IPS-18a (cell line): ENCODE results near the gene MXD1.
"Not testable (repeated sequence)": the region's sequence is repeated elsewhere in the genome, so short reads cannot be mapped to it uniquely, and the experiment has no call there.

ENCODE experiments used
- H3K27ac ChIP-seq: one replicate; pipeline ENCODE4 v1.5.1; 2013; ENCODE audit warnings: low read length
- H3K27me3 ChIP-seq: one replicate; pipeline ENCODE4 v1.6.1; 2013; ENCODE audit warnings: mild to moderate bottlenecking, low read length; ENCODE audit not compliant: control insufficient read depth, insufficient read depth
- H3K36me3 ChIP-seq: one replicate; pipeline ENCODE4 v1.6.1; 2013; ENCODE audit warnings: low read depth, low read length; ENCODE audit not compliant: control insufficient read depth
- H3K4me1 ChIP-seq: one replicate; pipeline ENCODE4 v1.6.1; 2013; ENCODE audit warnings: low read depth, low read length; ENCODE audit not compliant: control insufficient read depth
- H3K4me3 ChIP-seq: one replicate; pipeline ENCODE4 v1.5.1; 2013; ENCODE audit warnings: low read length
- H3K9ac ChIP-seq: one replicate; pipeline ENCODE4 v1.6.1; 2013; ENCODE audit warnings: mild to moderate bottlenecking, low read length, moderate library complexity
- H3K9me3 ChIP-seq: one replicate; pipeline ENCODE4 v1.6.1; 2013; ENCODE audit warnings: low read depth, low read length; ENCODE audit not compliant: control insufficient read depth

MXD1 gene, protein sequence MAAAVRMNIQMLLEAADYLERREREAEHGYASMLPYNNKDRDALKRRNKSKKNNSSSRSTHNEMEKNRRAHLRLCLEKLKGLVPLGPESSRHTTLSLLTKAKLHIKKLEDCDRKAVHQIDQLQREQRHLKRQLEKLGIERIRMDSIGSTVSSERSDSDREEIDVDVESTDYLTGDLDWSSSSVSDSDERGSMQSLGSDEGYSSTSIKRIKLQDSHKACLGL

DNA sequence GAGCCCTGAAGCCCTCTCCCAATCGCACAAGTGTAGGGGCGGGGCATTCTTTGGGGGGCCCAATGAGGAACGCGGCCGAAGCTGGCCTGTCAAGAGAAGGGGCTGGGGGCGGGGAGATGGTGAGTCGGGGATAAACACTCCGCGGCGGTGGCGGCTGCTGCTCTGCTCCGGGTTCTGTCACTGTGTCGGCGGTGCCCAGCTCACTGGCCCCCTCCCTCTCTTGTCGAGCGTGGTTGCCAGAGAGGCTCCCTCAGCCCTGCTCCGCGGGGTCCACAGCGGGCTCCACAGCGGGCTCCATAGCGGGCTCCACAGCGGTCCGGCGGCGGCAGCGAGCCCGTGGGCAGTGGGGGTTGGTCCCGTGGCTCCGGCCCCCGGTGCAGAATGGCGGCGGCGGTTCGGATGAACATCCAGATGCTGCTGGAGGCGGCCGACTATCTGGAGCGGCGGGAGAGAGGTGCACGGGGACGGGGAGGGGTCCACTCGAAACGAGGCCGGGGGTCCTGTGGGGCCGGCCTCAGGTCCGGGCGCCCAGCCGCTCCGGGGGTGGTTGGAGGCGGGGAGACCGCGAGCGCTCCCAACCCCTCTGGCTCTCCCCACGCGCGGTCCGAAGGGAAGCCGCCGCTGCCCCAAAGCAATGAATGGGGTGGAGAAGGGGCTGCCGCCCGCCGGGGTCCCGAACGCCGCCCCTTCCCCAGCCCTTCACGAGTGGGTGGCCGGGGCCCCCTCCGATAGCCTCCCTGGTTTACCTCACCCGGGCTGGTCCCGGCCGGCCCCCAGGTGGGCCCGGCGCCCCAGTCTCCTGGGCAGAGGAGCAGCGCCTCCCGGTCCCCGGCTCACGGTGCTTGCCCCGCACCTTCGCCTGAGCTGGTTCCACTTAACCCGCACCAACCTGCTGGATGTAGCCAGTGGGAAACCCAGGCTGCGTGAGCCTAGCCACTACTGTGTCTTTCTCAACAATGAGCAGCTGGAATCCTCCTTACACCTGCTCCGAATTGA is at the start of gene MXD1:
Gene MXD1, plus strand, starts transcription at position 160 of the 996 bp plus-strand sequence. Its CDS starts 222 bp downstream, at position 382.
- Histone ChIP-seq H3K27me3 (peaks cover 8% of the 10 kb centered on the region), H3K36me3 (no peaks in the 10 kb centered on the region), H3K4me1 (no peaks in the 10 kb centered on the region), H3K9ac (peak within 1 kb of the TSS; percentile 97), H3K4me3 (peak within 1 kb of the TSS; percentile 72), H3K9me3 (no peaks in the 10 kb centered on the region), H3K27ac (peak within 1 kb of the TSS; percentile 90)

GRCh38 chr2:69888451-69888850 is 26.5 kb upstream of the MXD1 start:
- no peaks in the 10 kb centered on the region for H3K27me3 ChIP-seq

GRCh38 chr2:69889302-69889701 is 25.6 kb upstream of the MXD1 start:
- H3K36me3 ChIP-seq = no peaks in the 10 kb centered on the region
- H3K27me3 ChIP-seq = no peaks in the 10 kb centered on the region
- H3K9ac ChIP-seq = no peak overlapping the region
- H3K4me1 ChIP-seq = no peaks in the 10 kb centered on the region
- no peak overlapping the region for H3K4me3 ChIP-seq
- no peak overlapping the region for H3K27ac ChIP-seq
- no peaks in the 10 kb centered on the region for H3K9me3 ChIP-seq

More at GRCh38 chr2:69888451-69888850, 26.5 kb upstream of the MXD1 start:
- H3K36me3 ChIP-seq = no peaks in the 10 kb centered on the region
- no peaks in the 10 kb centered on the region for H3K9me3 ChIP-seq
- H3K9ac ChIP-seq = no peak overlapping the region
- no peaks in the 10 kb centered on the region for H3K4me1 ChIP-seq
- H3K4me3 ChIP-seq = no peak overlapping the region
- H3K27ac ChIP-seq = no peak overlapping the region

DNA sequence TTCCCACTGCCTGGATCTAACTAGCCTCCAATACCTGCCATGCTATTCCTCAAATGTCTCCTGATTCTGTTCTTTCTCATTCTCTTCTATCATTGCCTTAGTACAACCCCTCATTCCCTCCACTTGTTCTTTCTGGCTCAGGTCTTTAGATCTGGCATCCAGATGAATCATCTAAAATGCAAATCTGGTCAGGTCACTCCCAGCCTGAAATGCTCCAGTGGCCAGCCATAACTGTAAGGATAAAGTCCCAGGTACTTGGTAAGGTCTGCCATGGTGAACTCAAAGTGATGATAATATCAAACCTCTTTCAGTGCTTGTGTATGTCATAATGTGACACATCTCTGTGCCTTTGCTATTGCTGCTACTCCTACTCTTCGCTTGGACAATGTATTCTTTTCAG is 24.0 kb upstream of the MXD1 start:
- H3K36me3 ChIP-seq = peaks cover under 1% of the 10 kb centered on the region
- H3K4me1 ChIP-seq = peaks cover 4% of the 10 kb centered on the region
- H3K27me3 ChIP-seq = no peaks in the 10 kb centered on the region
- no peak overlapping the region for H3K27ac ChIP-seq
- H3K9ac ChIP-seq = no peak overlapping the region
- H3K4me3 ChIP-seq = no peak overlapping the region
- H3K9me3 ChIP-seq = no peaks in the 10 kb centered on the region

- not testable (repeated sequence) for H3K27ac ChIP-seq, H3K4me1 ChIP-seq, H3K9ac ChIP-seq, H3K9me3 ChIP-seq, H3K27me3 ChIP-seq
- H3K4me3 ChIP-seq = peak overlapping the region; percentile 91
- peaks cover 21% of the 10 kb centered on the region for H3K36me3 ChIP-seq
Observed at GRCh38 chr2:69892838-69893424, 22.0 kb upstream of the MXD1 start.

GRCh38 chr2:69893684-69894551 is 21.0 kb upstream of the MXD1 start, which contains the start of gene SNRNP27:
Gene SNRNP27 (plus strand): TSS chr2:69893956. CDS start chr2:69893985, 29 bp downstream.
- Histone ChIP-seq H3K4me1 (peaks cover 4% of the 10 kb centered on the region), H3K27ac (peak within 1 kb of the TSS; percentile 8), H3K9me3 (no peaks in the 10 kb centered on the region), H3K4me3 (peak within 1 kb of the TSS; percentile 91), H3K36me3 (peaks cover 27% of the 10 kb centered on the region), H3K27me3 (no peaks in the 10 kb centered on the region), H3K9ac (peak within 1 kb of the TSS; percentile 87)

DNA sequence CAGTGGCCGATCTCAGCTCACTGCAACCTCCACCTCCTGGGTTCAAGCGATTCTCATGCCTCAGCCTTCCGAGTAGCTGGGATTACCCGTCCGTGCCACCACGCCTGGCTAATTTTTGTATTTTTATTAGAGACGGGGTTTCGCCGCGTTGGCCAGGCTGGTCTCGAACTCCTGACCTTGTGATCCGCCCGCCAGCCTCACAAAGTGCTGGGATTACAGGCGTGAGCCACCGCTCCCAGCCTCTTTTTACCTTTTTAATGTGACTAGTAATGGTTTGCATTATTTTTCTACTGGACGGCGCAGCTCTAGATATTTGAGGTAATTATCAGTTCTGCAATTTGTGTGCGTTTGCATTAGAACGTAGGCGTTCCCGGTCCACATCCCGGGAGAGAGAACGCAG is 20.2 kb upstream of the MXD1 start:
- not testable (repeated sequence) for H3K27ac ChIP-seq, H3K9me3 ChIP-seq, H3K27me3 ChIP-seq, H3K4me1 ChIP-seq
- Histone ChIP-seq H3K4me3 (peak overlapping the region; percentile 91), H3K36me3 (peaks cover 32% of the 10 kb centered on the region), H3K9ac (peak overlapping the region; percentile 87)

DNA sequence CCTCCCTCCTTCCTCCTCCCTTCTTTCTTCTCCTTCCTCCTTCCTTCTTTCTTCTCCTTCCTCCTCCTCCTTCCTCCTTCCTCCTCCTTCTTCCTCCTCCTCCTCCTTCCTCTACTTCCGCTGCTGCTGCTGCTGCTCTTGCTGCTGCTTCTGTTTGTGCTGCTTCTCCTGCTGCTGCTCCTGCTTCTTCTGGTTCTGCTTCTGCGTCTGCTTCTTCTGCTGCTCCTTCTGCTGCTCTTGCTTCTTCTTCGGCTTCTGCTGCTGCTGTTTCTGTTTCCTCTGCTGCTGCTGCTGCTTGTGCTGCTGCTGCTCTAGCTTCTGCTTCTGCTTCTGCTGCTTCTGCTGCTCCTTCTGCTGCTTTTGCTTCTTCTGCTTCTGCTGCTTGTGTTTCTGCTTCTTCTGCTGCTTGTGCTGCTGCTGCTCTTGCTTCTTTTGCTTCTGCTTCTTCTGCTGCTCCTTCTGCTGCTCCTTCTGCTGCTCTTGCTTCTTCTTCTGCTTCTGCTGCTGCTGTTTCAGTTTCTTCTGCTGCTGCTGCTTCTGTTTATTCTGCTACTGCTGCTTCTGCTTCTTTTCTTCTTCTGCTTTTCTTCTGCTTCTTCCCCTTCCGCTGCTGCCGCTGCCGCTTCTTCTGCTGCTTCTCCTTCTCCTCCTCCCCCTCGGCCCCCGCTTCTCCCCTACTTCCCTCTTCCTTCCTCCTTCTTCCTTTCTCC is 12.5 kb upstream of the MXD1 start:
- H3K9me3 ChIP-seq = no peaks in the 10 kb centered on the region
- H3K36me3 ChIP-seq = peaks cover 57% of the 10 kb centered on the region
- no peaks in the 10 kb centered on the region for H3K4me1 ChIP-seq
- H3K9ac ChIP-seq = no peak overlapping the region
- H3K27ac ChIP-seq = no peak overlapping the region
- H3K27me3 ChIP-seq = no peaks in the 10 kb centered on the region
- no peak overlapping the region for H3K4me3 ChIP-seq

DNA sequence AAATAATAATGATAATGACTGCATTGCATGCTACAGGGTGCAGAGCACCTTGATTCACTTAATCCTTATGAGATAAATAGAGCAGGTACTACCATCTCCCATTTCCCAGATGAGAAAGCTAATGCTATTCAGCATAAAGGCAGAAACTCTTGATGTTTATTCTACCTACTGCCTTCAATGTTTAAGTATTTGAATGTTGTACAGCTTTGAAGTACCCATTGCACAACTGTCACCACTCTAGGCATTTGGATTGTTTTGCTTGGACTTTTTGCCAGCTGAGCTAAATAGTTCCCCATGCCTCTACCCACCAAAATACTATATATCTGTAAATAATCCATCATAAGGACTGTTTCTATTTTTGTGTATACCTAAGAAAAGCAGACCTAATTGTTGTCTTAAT is 7.7 kb upstream of the MXD1 start:
- Histone ChIP-seq H3K27me3 (no peaks in the 10 kb centered on the region), H3K36me3 (peaks cover 44% of the 10 kb centered on the region), H3K9ac (no peak overlapping the region)

DNA sequence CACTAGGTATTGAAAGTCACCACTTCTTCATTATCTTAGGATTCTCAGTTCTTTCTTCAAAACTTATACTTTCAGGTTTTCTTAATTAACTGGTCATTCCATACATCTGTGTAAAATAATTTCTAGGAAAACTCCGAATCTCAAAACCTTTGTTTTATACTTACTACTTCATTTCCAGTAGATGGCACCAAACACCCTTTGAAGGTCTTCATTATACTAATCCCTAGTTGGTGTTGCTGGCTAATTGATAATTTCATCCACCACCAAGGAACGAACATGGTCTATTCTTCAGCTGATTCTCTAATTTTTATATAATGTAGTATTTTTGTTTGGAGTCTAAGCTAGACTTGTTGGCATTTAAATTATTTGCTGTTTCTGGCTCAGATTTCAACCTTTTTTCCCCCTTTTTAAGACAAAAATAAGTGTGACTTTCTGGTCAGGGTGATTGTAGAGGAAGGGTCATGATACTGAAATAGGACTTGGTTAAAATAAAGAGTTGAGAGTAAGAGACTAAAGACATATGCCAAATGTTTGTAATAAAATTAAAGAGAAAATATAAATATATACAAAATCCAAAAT is 2.8 kb upstream of the MXD1 start:
- no peaks in the 10 kb centered on the region for H3K4me1 ChIP-seq
- no peak overlapping the region for H3K9ac ChIP-seq
- H3K9me3 ChIP-seq = no peaks in the 10 kb centered on the region
- no peak overlapping the region for H3K27ac ChIP-seq
- H3K27me3 ChIP-seq = peaks cover 8% of the 10 kb centered on the region
- H3K36me3 ChIP-seq = peaks cover 20% of the 10 kb centered on the region
- H3K4me3 ChIP-seq = no peak overlapping the region

More for the DNA sequence above, 7.7 kb upstream of the MXD1 start:
- no peak overlapping the region for H3K4me3 ChIP-seq
- H3K27ac ChIP-seq = no peak overlapping the region
- no peaks in the 10 kb centered on the region for H3K9me3 ChIP-seq
- H3K4me1 ChIP-seq = no peaks in the 10 kb centered on the region
